ENCODE measurements around the gene ERBB4. TPM values are rescaled to one million over a fixed set of nuclear protein-coding genes. Genes with fewer than 3 reads are reported as not detected.

ERBB4 gene
- total RNA-seq, 4 donors from 2014 or later: 1.6 to 5.7 (median 3.5) TPM

GRCh38 chr2:212549941-212550340 lies 11.3 kb upstream of the ERBB4 start:
- peaks cover 0 to 6% of the 10 kb centered on the region in 2 donors for H3K4me1 ChIP-seq
- no peaks in the 10 kb centered on the region for H3K9me3 ChIP-seq
- ATAC-seq (no peak), DNase-seq (no peak)
- H3K27me3 ChIP-seq: no peaks in the 10 kb centered on the region
- no peak overlapping the region for H3K27ac ChIP-seq
- intact Hi-C loops (cut with DNase I; ENCODE audit: low total_unique reads) (loop anchor here (2.0 to 10.0 kb wide), 3 partner anchors 645 to 805 kb away; no protein-coding TSS in a partner anchor), in situ Hi-C loops (cut with MboI; ENCODE audit: low sequenced_read_pairs in 4 of 4) (loop anchor here in 2 of 4 donors (10.0 to 25.0 kb wide), 2 partner anchors 663 to 795 kb away; no protein-coding TSS in a partner anchor)
- H3K4me3 ChIP-seq: no peak overlapping the region
- TF ChIP-seq CTCF (IDR thresholded peaks at IDR 0.05 in 4 of 5, conservative IDR thresholded peaks at IDR 0.05 in 1 of 5): no peak
- no peak for TF ChIP-seq POLR2A (IDR thresholded peaks at IDR 0.05)
- H3K36me3 ChIP-seq: no peaks in the 10 kb centered on the region

GRCh38 chr2:212549463-212549862 lies 10.9 kb upstream of the ERBB4 start:
- no peak for DNase-seq
- in situ Hi-C loops (cut with MboI; ENCODE audit: low sequenced_read_pairs in 4 of 4) (loop anchor here in 1 of 4 donors (25.0 kb wide), 1 partner anchor 662 kb away; no protein-coding TSS in a partner anchor), intact Hi-C loops (cut with DNase I; ENCODE audit: low total_unique reads) (loop anchor here (2.0 to 10.0 kb wide), 3 partner anchors 645 to 805 kb away; no protein-coding TSS in a partner anchor)
- Histone ChIP-seq H3K4me3 (no peak overlapping the region), H3K27ac (no peak overlapping the region), H3K4me1 (peaks cover 0 to 6% of the 10 kb centered on the region in 2 donors), H3K27me3 (no peaks in the 10 kb centered on the region), H3K9me3 (no peaks in the 10 kb centered on the region), H3K36me3 (no peaks in the 10 kb centered on the region)
- ATAC-seq: no peak
- TF ChIP-seq CTCF (IDR thresholded peaks at IDR 0.05 in 4 of 5, conservative IDR thresholded peaks at IDR 0.05 in 1 of 5): no peak
- no peak for TF ChIP-seq POLR2A (IDR thresholded peaks at IDR 0.05)

GRCh38 chr2:212548455-212548819 lies 9.8 kb upstream of the ERBB4 start:
- TF ChIP-seq CTCF (IDR thresholded peaks at IDR 0.05 in 4 of 5, conservative IDR thresholded peaks at IDR 0.05 in 1 of 5) (peak in 4 of 5 experiments; percentile 33 to 53 (median 42)), POLR2A (IDR thresholded peaks at IDR 0.05) (no peak)
- H3K36me3 ChIP-seq: no peaks in the 10 kb centered on the region
- peak; percentile 70 to 90 for ATAC-seq
- intact Hi-C loops (cut with DNase I; ENCODE audit: low total_unique reads): loop anchor here (2.0 to 10.0 kb wide), 3 partner anchors 644 to 804 kb away; no protein-coding TSS in a partner anchor
- no peaks in the 10 kb centered on the region for H3K9me3 ChIP-seq
- H3K4me1 ChIP-seq: peaks cover 0 to 6% of the 10 kb centered on the region in 2 donors
- no peaks in the 10 kb centered on the region for H3K27me3 ChIP-seq
- no peak overlapping the region for H3K27ac ChIP-seq
- in situ Hi-C loops (cut with MboI; ENCODE audit: low sequenced_read_pairs in 4 of 4): loop anchor here in 1 of 4 donors (25.0 kb wide), 1 partner anchor 661 kb away; no protein-coding TSS in a partner anchor
- H3K4me3 ChIP-seq: peak overlapping the region in 1 of 4 donors; percentile 3
- DNase-seq: peak in 1 of 2 donors; percentile 14

GRCh38 chr2:212547716-212548454 lies 9.3 kb upstream of the ERBB4 start:
- Histone ChIP-seq H3K4me3 (peak overlapping the region in 1 of 4 donors; percentile 3), H3K27ac (no peak overlapping the region), H3K27me3 (no peaks in the 10 kb centered on the region), H3K9me3 (no peaks in the 10 kb centered on the region), H3K36me3 (no peaks in the 10 kb centered on the region), H3K4me1 (peaks cover 0 to 6% of the 10 kb centered on the region in 2 donors)
- in situ Hi-C loops (cut with MboI; ENCODE audit: low sequenced_read_pairs in 4 of 4) (loop anchor here in 1 of 4 donors (25.0 kb wide), 1 partner anchor 661 kb away; no protein-coding TSS in a partner anchor), intact Hi-C loops (cut with DNase I; ENCODE audit: low total_unique reads) (loop anchor here (2.0 to 10.0 kb wide), 3 partner anchors 643 to 803 kb away; no protein-coding TSS in a partner anchor)
- ATAC-seq: no peak
- no peak for DNase-seq
- no peak for TF ChIP-seq POLR2A (IDR thresholded peaks at IDR 0.05)
- no peak for TF ChIP-seq CTCF (IDR thresholded peaks at IDR 0.05 in 4 of 5, conservative IDR thresholded peaks at IDR 0.05 in 1 of 5)

All from gastrocnemius medialis (tissue), 4 donors.